LNCAP (cell line): ENCODE data around the gene CCBE1.

Source experiments
- CTCF ChIP-seq: fragments of 450-650 bp; IDR thresholded peaks from 2 replicates; pipeline ENCODE4 v1.5.1; 2017; ENCODE audit warnings: mild to moderate bottlenecking

The CCBE1 gene

GRCh38 chr18:59562751-59563150, 134.5 kb downstream of the CCBE1 start:
- no peak for TF ChIP-seq CTCF

GRCh38 chr18:59561612-59562011, 135.6 kb downstream of the CCBE1 start:
- no peak for TF ChIP-seq CTCF

- no peak for TF ChIP-seq CTCF
Observed at GRCh38 chr18:59560556-59560955, 136.7 kb downstream of the CCBE1 start.

GRCh38 chr18:59559528-59559927, 137.7 kb downstream of the CCBE1 start:
- no peak for TF ChIP-seq CTCF

GRCh38 chr18:59555995-59556659, 141.1 kb downstream of the CCBE1 start:
- no peak for TF ChIP-seq CTCF

- no peak for TF ChIP-seq CTCF
Observed at GRCh38 chr18:59554796-59555335, 142.4 kb downstream of the CCBE1 start.

- TF ChIP-seq CTCF: no peak
Observed at GRCh38 chr18:59553273-59553870, 143.9 kb downstream of the CCBE1 start.
